ENCODE data around the gene PCGF3. TPM values are rescaled to one million over a fixed set of nuclear protein-coding genes. Genes with fewer than 3 reads are reported as not detected.

PCGF3 gene
- total RNA-seq, 1 experiment from 2014 or later, result 66.3 TPM

DNA sequence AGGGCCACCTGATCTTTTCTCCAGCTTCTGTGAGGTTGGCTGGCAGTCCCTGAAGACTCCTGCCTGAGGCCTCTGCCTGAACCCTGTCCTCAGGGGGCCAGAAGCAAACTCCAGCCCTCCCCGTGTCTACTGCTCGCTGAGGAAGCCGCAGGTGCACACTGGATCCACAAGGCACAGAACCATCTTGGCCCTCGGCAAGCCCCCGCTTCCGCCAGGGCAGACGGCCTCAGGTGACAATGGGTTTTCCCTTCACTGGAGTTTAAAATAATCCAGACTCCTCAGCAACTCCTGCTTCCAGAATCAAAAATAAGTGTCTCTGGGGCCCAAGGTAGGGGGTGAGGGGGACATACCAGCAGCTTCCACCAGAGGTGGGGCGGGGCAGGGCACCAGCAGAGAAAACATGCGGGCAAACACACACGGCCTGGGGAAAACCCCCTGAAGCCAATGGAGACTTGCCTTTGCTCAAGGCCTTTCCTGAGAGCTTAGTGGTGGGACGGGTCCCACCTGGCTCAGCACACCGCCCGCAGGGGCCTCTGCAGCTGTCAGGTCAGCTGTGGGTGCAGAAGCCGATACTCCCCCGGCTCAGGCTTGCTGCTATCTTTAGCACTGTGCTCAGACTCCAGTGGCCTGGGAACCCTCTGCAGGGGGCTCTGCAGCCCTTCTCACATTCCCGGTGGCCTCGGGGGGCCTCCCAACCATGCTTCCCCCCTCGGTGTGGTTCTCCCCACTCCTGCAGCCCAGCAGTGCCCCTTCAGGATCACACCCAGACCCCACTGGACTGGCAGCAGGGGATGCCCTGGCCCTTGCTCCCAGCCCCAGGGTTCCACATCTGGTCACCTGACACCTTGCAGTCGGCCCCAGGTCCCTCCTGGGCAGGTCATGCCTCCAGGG lies 29.4 kb upstream of the PCGF3 start:
- no peaks in the 10 kb centered on the region for H3K9me2 ChIP-seq (ENCODE audit: insufficient read depth)
- TF ChIP-seq SRF (IDR thresholded peaks at IDR 0.05; ENCODE audit: low read depth) (no peak), MAX (IDR thresholded peaks at IDR 0.05) (no peak), ZBTB33 (IDR thresholded peaks at IDR 0.05; ENCODE audit: extremely low read depth, insufficient replicate concordance, low read length) (no peak), EZH2phosphoT487 (IDR thresholded peaks at IDR 0.05; ENCODE audit: borderline replicate concordance) (no peak), FOSL1 (IDR thresholded peaks at IDR 0.05; ENCODE audit: low read depth) (no peak), EGR1 (IDR thresholded peaks at IDR 0.05; ENCODE audit: low read depth) (no peak), CEBPB (IDR thresholded peaks at IDR 0.05; ENCODE audit: low read depth) (no peak), POLR2AphosphoS5 (IDR thresholded peaks at IDR 0.05; ENCODE audit: low read depth, low read length) (no peak; the same call in 1 of the 2 replicates), CTCF (IDR thresholded peaks at IDR 0.05 in 2 of 3, conservative IDR thresholded peaks at IDR 0.05 in 1 of 3; ENCODE audit: borderline replicate concordance in 1 of 3, insufficient read depth in 1 of 3, low read depth in 2 of 3, low read length in 2 of 3) (no peak), ZFX (IDR thresholded peaks at IDR 0.05) (no peak), YY1 (IDR thresholded peaks at IDR 0.05; ENCODE audit: extremely low read depth, insufficient replicate concordance, low read depth, low read length) (no peak), SIN3A (IDR thresholded peaks at IDR 0.05; ENCODE audit: low read depth) (no peak)
- H4K20me1 ChIP-seq (ENCODE audit: insufficient read depth), result no peaks in the 10 kb centered on the region
- ChIA-PET CTCF (interaction anchor here (0.9 kb wide), 1 partner anchor 11 kb away, joined by 3 read pairs; no protein-coding TSS in a partner anchor), POLR2A (no interaction called here), RAD21 (ENCODE audit: low non-redundant PET in 1 of 2, low total read pairs in 2 of 2, uncharacterized antibody in 2 of 2, unreplicated experiment in 2 of 2) (no interaction called here)
- H3K4me1 ChIP-seq (ENCODE audit: control insufficient read depth in 1 of 2, insufficient read depth in 2 of 2, low read length in 2 of 2), result peaks cover 23 to 52% of the 10 kb centered on the region in 2 experiments
- peak overlapping the region; percentile 77 to 91; a peak in 2 of 4 replicates for H3K4me3 ChIP-seq (replicated peaks in 1 of 2; ENCODE audit: low read depth in 1 of 2, low read length in 2 of 2)
- intact Hi-C loops (cut with micrococcal nuclease), result loop anchor here (10.0 kb wide), 1 partner anchor 201 kb away; no protein-coding TSS in a partner anchor
- H2AFZ ChIP-seq (ENCODE audit: low read depth, low read length, poor library complexity, severe bottlenecking), result no peak overlapping the region
- no peak for ATAC-seq
- H3K27me3 ChIP-seq (ENCODE audit: insufficient read depth, low read length), result no peaks in the 10 kb centered on the region
- no TSS peak for BruUV-seq (replicated peaks)
- peaks cover 26% of the 10 kb centered on the region for H3K79me2 ChIP-seq (ENCODE audit: insufficient read depth, low read length)
- peaks cover 10 to 20% of the 10 kb centered on the region in 2 experiments for H3K36me3 ChIP-seq (ENCODE audit: control insufficient read depth in 1 of 2, insufficient read depth in 2 of 2, low read length in 2 of 2)
- peak overlapping the region; percentile 90 for H3K27ac ChIP-seq (ENCODE audit: low read depth, low read length)
- peak overlapping the region; percentile 95; the same call in 1 of the 2 replicates for H3K9ac ChIP-seq (ENCODE audit: low read length)
- peak overlapping the region; percentile 93 for H3K4me2 ChIP-seq (ENCODE audit: low read length)
- no peak for DNase-seq (ENCODE audit: low read depth, low spot score)
- H3K9me3 ChIP-seq (ENCODE audit: control insufficient read depth in 1 of 2, insufficient read depth in 1 of 2, low read depth in 1 of 2, low read length in 2 of 2), result no peaks in the 10 kb centered on the region
